Measurements from ENCODE around the gene PLS1. TPM values are rescaled to one million over a fixed set of nuclear protein-coding genes. Genes with fewer than 3 reads are reported as not detected.

Gene PLS1
- total and polyA plus RNA-seq, 2 of the 8 experiments (the other 6 are each of a cell fraction or from before 2014, with no cell fraction given): 18.7 to 44.7 TPM

DNA sequence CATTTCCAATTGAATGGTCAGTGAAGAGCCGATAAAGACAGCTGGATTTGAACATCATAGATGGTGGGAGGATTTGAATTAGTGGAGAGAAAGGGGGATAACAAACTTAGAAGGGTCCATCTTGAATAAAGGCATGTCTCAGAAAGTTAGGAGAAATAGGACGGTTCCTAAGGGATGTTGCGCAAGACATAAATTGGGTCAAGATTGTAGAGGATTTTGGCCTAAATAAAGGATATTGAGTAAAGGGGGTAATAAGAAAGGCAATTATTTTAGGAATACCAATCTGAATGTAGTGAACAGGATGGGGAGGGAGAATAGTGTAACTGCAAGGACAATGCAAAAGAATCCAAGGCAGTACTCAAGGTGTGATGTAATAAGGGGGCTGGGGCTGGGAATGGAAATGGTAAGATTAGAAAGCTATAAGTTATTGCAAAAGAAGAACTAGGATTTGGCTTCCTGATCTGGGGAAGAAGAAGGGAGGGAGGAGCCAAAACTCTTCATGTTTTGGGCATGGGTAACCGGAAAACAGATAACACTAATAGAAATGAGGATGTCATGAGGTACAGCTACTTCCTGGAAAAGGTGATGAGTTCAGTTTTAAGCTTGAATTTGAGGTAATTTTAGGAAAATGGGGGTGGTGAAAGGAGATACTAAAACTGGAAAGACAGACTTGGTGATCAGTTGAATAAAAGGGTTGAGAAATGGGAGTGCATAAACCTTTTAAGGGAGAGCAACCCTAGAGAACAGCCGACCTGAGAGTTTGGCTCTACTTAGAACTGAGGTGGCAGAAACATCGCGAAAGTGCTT is 110.3 kb downstream of the PLS1 start:
- H3K9me3 ChIP-seq (ENCODE audit: insufficient read depth in 2 of 2, low read depth in 1 of 2, low read length in 1 of 2): no peaks in the 10 kb centered on the region
- H3K4me1 ChIP-seq (replicated peaks in 1 of 4; ENCODE audit: control insufficient read depth in 3 of 4, insufficient read depth in 4 of 4, low read length in 3 of 4): no peaks in the 10 kb centered on the region
- H3K23ac ChIP-seq (ENCODE audit: insufficient read length): no peak overlapping the region
- DNase-seq (ENCODE audit: low read depth in 1 of 2, low spot score in 2 of 2) (no peak), FAIRE-seq (no peak)
- WGBS, 2 experiments (ENCODE audit: extremely low coverage in 1 of 2, insufficient coverage in 1 of 2, insufficient read length in 1 of 2, insufficient replicate concordance in 2 of 2, low coverage in 1 of 2, low lambda C conversion rate in 2 of 2, missing lambda C conversion rate in 1 of 2): 87% methylated on average over 7 of the region's 7 CpGs; no CpG with 5 or more reads in 1 of the 2 experiments
- TF ChIP-seq CEBPB (IDR thresholded peaks at IDR 0.05; ENCODE audit: low read depth, low read length) (peak; percentile 96), YY1 (IDR thresholded peaks at IDR 0.05; ENCODE audit: low read depth, low read length) (no peak)
- H2BK120ac ChIP-seq (replicated peaks; ENCODE audit: low read depth, low read length): no peak overlapping the region
- H2BK20ac ChIP-seq (ENCODE audit: low read length): no peak overlapping the region
- H4K20me1 ChIP-seq (replicated peaks in 1 of 2; ENCODE audit: control insufficient read depth in 1 of 2, insufficient read depth in 2 of 2, low read length in 2 of 2): no peaks in the 10 kb centered on the region
- no peak overlapping the region for H2BK15ac ChIP-seq (ENCODE audit: low read length)
- no peaks in the 10 kb centered on the region for H3K27me3 ChIP-seq (replicated peaks in 1 of 4; ENCODE audit: control insufficient read depth in 3 of 4, extremely low read depth in 1 of 4, insufficient read depth in 3 of 4, low read length in 3 of 4)
- no peaks in the 10 kb centered on the region for H3K79me1 ChIP-seq (ENCODE audit: low read depth, low read length)
- no peaks in the 10 kb centered on the region for H3K79me2 ChIP-seq (ENCODE audit: control insufficient read depth in 1 of 2, insufficient read depth in 2 of 2, low read length in 2 of 2)
- no peak overlapping the region for H2AFZ ChIP-seq (ENCODE audit: low read length)
- ChIA-PET POLR2A (ENCODE audit: partially characterized antibody) (interaction anchor here (2.3 kb wide), 1 partner anchor 13 kb away, joined by 5 read pairs; no protein-coding TSS in a partner anchor), CTCF (ENCODE audit: partially characterized antibody) (interaction anchor here (0.7 kb wide), 1 partner anchor 247 kb away, joined by 3 read pairs; no protein-coding TSS in a partner anchor)
- no peak overlapping the region for H3K27ac ChIP-seq (ENCODE audit: low read depth, low read length)
- H3K4ac ChIP-seq (replicated peaks; ENCODE audit: insufficient read length, low read depth, low read length): no peak overlapping the region
- H3K18ac ChIP-seq (ENCODE audit: extremely low read depth, low read length): no peak overlapping the region
- H2BK12ac ChIP-seq (ENCODE audit: low read depth, low read length): no peak overlapping the region
- H3K4me2 ChIP-seq (ENCODE audit: insufficient read depth in 1 of 2, low read depth in 2 of 2, low read length in 2 of 2): no peak overlapping the region
- H3K56ac ChIP-seq (replicated peaks; ENCODE audit: insufficient read length, low read depth, low read length): no peak overlapping the region
- no peak overlapping the region for H2AK5ac ChIP-seq (ENCODE audit: low read depth, low read length)
- no peak overlapping the region for H4K5ac ChIP-seq (ENCODE audit: insufficient read length, low read depth, low read length)
- H3K4me3 ChIP-seq (ENCODE audit: extremely low read depth in 1 of 4, insufficient read depth in 2 of 4, low read depth in 3 of 4, low read length in 4 of 4): no peak overlapping the region
- no peak overlapping the region for H4K8ac ChIP-seq (ENCODE audit: extremely low read depth, insufficient read depth, low read length)
- no peaks in the 10 kb centered on the region; a peak in 1 of 8 replicates for H3K36me3 ChIP-seq (ENCODE audit: control insufficient read depth in 2 of 4, insufficient read depth in 4 of 4, low read length in 3 of 4)
- H3K9ac ChIP-seq (replicated peaks in 1 of 4; ENCODE audit: extremely low read depth in 1 of 4, low read depth in 3 of 4, low read length in 3 of 4): no peak overlapping the region
- H4K91ac ChIP-seq (replicated peaks; ENCODE audit: insufficient read length, low read length): no peak overlapping the region
- no peak overlapping the region for H3K14ac ChIP-seq (ENCODE audit: insufficient read length)
- H3K23me2 ChIP-seq (ENCODE audit: low read depth, low read length): no peaks in the 10 kb centered on the region
- H2BK5ac ChIP-seq (ENCODE audit: low read depth, low read length): no peak overlapping the region
